HTERT RPE-1 (cell line): ENCODE measurements around the gene RNU5B-1.

ENCODE experiments used
- in situ Hi-C: fragments of 300-500 bp; cut with MboI; formaldehyde crosslinking; loops from 4 replicates; pipeline ENCODE4 v1.14.3; 2020; ENCODE audit warnings: low sequenced_read_pairs

Gene RNU5B-1

DNA sequence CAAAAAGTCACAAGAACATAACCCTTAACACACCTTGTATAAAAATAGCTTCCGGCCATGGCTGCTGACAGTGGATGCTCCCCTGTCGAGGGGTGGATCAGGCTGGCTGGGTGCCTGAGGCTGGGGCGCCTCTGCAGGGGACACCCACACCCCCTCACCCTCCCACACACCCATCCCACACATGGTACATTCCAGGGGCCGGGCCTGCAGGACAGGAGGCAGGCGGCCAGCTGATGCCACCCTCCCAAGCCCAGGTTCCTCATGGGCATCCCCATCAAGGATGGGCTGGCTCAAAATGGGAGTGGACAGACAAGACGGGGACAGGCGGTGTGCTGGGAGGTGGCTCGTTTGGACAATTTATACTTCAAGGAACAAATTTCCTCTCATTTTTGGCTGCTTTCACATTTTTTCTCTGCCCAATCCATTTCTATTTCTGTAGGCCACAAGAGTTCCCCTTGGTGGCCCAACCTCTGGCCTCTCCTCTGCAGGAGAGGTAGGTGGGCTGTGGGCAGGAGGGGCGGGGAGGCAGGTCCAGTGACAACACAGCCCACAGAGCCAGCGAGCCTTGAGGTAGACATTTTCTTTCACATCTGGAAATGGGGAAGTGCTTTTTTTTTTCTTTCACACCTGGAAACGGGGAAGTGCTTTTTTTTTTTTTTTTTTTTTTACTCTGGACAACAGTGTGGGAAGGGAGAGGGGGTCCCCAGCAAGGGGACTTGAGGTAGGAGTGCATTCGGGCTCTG lies 23.3 kb downstream of the RNU5B-1 start:
- in situ Hi-C loops, result no loop called here

DNA sequence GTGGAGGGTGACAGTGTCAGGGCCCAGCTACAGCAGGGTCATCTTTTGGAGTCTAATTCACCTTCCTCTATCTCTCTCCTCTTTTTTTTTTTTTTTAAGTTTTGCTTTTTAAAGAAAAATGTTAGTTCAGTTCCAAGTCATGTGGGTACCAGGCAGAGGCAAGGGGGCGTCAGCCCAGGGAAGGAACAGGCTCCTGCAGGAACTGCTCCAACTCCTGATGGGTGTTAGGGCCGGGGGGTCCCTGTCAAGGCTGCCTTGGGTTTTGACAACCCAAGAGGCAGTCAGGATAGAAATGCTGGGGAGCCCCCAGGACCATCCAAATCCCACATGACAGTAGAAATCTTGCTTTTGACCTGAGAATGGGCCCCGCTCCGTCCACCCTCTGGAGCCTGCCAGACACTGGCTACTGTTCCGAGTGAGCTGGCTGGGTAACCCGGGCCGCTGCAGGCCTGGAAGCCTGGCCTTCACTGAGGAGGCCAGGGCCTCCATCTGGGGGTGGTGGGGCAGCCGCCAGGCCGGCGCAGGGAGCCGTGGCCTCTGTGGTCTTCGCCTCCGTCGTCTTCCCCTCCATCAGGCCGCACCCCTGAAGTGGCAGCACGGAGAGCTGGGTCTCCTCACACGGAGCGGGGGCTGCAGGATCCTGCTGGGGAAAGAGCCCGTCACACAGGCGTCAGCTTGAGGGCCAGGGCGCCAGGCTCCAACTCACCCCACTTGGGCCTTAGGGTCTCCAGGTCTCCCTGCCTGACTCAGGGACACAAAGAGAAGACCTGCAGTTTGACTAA lies 24.2 kb downstream of the RNU5B-1 start:
- in situ Hi-C loops, result no loop called here

DNA sequence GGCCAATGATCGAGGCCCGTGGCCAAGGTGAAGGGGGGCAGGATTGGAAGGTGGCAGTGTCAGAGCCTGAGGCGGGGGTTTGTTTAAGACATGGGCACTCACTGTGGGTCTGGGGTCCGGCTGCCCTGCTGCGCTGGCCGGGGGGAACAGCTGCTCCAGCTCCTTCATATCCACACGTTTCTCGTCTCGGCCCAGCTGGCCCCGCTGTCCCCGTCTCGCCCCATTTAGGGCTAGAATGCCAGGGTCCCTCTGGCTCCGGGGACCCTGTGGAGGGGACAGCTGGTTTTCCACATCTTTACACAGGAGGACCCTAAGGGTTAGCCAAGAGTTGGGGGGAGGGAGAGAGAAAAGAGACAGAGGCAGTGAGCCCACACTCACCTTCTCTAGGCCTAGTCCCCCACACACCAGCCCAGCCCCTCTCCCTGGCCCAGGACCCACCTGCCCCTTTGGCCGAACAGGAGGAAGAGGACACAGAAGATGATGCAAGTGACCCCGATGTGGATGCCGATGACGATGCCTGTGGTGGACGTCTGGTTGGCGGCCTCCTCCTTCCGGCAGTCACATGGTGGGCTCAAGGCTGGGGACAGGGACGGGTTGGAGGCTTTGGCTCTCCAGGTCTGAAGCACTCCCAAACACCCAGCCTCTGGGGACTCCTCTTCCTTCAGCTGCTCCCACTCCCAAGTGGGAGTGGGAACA lies 25.0 kb downstream of the RNU5B-1 start:
- in situ Hi-C loops, result no loop called here

DNA sequence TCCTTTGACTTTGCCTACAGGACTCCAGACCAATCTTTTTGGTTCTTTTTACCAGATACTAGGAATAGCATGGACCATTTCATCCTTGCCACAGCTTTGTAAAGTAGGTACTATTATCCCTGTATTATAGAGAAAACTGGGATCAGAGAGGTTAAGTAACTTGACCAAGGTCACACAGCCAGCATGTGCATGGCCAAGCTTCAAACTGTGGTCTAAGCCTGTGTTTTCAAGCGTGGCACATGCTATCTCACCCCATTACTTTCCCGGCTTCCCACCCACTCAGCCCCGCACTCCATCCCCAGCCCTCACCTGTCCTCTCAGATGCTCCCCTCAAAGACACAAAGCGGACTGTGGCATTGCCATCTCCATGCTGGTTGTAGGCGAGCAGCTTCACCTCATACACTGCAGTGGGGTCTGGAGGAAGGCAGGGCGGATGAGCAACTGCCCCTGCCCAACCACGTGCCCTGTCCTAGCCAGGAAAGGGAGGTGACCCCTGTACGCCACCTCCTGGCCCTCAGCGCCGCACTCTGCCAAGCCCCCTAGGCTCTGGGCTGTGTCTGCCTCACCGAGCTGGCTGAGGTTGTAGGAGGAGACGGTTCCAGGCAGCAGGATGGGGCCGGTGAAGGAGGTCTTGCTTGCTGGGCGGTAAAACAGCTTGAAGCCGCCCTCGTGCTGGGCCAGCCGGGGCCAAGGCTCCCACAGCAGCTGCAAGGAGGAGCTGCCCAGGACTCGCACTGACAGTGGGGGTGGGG lies 25.7 kb downstream of the RNU5B-1 start:
- in situ Hi-C loops, result no loop called here

DNA sequence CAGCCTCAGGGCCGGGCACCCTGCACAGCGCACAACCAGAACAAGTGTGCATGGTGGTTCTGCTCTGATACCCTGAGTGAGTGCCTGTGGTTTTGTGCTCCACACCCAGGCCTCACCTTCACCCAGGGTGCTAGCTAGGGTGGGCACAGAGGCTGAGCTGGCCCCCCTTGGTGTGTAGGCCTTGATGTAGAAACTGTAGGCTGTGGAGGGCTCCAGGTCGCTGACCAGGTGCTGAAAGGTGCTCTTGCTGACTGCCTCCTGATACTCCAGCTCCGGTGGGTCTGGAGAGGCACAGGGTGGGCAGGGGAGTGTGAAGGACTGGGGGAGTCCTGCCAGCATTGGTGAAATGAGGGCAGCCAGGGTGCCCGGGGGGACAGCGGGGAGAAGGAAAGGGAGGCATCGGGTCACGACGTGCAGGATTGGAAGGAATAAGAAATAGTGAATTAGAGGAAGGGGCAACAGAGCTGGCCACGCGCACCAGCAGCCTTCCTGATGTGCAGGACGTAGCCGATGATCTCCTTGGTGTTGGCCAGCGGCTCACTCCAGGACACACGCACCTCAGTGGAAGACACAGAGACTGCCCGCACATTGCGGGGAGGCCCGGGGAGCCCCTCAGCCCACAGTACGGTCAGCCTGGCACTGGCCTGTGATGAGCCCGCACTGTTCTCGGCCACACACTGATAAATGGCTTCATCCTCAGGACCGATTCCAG lies 26.6 kb downstream of the RNU5B-1 start:
- in situ Hi-C loops, result no loop called here

DNA sequence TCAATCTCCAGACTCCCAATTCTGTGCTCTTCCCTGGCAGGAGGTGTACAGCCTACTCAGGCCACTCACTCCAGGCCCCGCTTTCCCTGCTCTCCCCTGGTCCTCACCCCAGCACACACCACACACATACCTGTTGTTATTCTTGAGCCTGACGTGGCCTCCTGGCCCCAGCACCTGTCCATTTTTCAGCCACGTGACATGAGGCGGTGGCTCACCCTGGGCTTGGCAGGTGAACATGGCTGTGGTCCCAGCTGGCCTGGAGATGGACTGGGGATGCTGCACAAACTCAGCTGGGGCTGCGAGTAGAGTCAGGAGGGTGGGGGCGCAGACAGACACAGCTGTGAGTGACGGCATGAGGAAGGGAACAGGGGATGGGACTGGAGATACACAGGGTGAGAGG lies 27.3 kb downstream of the RNU5B-1 start:
- in situ Hi-C loops, result no loop called here

DNA sequence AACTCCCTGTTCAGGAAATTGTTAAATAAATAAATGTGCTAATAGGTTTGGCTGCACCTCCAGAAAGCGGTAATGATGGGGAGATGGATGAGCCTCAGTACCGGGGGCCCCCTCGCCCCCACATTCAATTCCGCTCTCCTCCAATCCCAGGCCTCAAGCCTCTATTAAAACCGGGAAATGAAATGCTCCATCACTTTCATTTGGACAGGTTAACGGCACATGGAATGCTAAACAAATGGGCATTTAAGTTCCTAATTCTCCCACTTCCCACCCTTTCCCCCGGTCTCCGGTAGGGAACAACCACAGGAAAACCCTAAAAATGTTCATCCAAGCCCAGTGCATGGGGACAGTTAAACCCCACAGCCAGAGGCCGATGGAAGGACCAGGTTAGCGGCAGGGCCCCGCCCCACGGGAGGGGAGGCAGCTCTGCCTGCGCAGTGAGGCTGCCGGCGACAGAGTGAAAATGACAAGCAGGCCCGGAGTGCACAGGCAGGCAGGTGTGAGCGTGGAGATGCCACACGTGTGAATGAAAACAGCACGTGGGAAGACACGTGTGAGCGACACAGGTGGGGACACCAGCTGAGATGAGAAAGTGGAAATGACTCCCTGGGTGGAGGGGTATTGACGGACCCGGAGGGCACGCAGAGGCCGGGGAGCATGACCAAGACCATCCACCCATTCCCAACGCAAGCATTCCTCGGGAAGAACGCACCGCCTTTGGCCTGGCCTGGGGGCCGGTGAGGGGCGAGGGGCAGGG lies 28.1 kb downstream of the RNU5B-1 start:
- in situ Hi-C loops, result no loop called here

DNA sequence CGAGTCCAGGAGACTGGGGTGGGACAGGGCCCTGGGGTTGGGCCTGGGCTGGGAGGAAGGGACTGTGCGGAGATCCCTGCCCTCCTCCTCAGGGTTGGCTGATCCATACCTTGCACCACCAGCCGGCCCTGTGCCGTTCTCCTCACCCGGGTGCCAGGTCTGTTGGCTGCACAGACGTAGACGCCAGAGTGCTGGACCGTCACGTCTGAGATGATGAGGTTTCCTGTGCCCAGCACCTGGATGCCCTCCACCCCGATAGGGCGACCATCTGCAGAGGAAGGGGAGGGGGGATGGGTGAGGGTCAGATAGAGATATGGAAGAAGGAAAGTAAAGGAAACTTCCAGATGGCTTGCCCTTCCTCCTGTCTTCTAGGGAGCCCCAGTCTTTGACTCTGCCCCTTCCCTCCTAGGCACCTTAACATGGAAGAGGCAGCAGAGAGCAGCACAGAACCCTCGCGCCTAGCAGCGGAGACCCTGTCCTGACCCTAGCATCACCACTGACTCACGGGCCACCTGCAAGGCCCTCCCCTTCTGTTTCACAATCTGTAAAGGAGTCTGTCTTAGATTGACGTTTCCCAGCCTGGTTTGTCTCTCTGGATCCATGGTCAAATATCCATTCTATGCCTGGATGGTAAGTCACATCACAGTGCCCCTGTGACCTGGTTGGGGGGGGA lies 28.8 kb downstream of the RNU5B-1 start:
- in situ Hi-C loops, result no loop called here

DNA sequence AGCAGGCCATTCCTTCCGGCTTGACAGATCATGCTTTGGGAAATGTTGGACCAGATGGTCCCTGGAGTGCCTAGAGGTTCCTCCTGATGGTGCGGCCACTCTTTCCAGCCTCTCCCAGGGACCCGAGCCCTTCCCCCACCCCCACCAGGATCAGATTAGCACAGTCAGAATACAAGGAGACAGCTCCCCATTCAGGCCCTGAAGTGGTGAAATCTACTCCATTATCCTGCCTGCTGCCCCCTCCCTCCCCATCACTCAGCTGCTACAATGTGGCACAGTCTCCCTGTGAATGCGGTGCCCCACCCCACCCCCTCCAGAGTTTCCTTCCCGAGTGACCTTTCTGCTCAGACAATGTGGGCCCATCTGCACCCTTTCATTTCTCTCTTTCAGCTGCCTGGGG lies 29.4 kb downstream of the RNU5B-1 start:
- in situ Hi-C loops, result no loop called here

DNA sequence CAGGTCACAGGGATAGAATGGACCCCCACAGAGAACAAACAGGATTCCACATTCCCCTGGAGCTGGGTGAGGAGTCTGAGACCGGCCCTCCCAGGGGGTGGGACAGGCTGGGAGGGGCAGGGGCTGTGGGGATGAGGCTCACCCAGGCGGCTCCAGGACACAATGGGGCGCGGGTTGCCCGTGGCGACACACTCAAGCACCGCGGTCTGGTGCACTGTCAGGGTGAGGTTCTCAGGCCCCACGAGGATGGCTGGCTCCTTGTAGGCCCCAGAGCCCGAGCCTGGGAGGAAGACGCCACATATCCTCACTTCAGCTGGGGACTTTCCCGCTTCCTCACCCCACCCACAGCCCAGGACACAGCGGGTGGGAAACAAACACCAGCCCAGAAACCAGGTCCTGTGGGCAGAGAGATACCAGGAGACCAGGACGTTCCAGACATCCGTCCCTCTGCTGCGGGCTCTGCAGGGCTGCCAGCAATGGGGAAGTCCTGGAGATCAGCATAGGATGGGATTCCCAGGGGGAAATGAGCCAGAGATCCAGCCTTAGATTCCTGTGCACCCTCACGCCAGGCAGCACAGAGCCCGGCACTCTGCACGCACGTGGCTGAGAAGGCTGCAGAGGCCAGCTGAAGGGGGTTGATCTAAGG lies 30.2 kb downstream of the RNU5B-1 start:
- in situ Hi-C loops, result no loop called here

DNA sequence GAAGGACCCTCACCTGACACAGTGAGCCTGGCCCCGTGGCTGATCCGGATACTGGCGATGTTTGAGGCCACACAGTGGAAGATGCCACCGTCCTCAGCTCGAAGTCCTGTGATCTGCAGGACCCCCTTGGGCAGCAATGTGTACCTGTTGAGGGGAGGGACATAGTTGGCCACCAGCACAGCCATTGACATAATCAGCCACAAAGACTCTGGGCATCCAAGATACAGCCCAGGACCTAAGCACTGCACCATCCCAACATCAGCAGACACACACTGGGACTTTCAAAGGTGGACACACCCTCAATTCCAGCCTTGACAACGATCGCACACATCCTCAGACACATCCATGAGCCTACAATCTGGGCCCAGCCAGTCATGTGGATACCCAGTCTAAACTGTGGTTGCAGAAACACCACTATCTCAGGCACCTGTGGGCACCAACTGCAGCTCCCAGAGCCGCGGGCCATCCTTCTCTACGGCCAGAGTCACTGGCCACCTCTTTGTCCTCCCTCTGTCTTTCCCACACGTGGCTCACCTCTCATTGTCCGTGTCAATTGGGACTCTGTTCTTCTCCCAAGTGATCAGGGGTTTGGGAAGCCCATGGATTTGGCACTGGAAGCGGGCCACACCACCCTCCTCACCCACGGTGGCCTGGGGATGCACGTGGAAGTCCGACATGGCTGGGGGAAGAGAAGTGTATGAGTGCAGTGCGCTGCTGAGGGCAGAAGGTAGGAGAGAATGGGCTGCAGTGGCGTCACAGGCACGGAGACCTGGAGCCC lies 31.0 kb downstream of the RNU5B-1 start:
- in situ Hi-C loops, result no loop called here

DNA sequence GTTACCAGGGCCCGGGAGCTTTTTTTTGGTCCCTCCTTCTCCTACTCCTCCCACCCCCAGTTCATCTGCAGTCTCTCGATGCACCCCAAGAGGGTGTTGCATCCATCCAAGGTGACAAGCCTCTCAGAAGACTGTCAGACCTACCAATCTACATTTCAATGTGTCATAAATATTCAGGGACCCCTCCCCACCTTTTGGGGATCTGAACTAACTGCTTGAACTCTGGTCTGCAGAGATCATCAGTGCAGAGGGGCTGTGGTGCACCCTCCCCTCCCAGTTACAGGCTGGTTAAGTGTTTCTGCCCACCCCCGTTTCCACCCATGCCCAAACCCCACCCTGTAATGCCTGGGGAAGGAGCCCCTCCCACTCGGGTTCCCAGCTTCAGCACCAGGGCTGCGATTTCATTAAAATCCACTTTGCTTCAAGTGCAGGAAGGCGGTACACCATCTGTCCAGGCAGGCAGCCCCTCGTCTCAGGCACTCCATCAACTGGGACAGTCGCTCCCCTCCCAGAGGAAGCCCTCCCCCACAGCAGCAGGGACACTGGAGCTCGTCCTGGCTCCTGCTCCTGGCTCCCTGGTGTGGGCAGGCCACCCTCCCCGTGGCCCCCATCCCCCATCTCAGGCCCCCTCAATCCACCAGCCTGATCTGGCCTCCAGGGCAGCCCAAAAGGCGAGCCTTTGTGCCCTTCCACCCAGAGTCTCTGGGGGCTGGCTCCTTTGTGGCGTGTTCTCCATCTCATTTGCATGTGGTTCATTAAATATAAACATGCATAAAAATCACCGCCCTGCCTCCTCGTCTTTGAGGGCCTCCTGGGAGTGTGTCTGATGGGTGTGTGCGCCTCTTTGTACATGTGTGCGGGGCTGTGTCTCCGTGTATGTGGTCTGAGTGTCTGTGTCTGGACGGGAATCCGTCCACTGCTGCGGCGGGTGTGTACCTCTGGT lies 32.3 kb downstream of the RNU5B-1 start:
- in situ Hi-C loops, result no loop called here

DNA sequence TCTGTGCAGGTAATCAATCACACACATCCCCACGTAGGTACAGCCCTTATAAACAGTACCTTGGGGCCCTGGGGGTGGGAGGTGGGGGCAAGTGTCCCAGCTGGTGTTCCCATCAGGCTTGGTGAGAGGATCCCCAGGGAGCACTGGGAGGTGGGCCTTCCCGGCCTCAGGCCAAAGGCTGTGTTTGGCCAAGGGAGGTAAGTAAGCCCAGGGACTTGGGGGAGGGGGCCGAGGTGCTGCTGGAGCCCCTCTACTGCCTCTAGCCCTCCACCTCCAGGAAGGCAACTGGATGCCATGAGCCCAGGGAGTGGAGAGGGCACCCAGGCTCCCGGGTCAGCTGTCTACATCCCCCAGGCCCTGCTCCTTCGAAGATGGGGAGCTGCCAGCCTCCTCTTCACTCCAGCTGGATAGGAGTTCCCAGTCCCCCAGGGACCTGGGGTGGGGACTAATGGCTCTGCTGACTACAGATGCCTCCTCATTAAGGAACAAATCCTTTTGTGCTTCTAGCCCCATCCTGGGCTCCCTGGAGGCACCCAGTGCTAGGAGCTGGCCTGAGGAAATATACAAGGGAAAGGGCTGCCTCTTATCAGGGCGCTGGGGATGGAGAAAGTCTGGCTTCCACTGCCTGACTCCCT lies 33.1 kb downstream of the RNU5B-1 start:
- in situ Hi-C loops, result no loop called here

DNA sequence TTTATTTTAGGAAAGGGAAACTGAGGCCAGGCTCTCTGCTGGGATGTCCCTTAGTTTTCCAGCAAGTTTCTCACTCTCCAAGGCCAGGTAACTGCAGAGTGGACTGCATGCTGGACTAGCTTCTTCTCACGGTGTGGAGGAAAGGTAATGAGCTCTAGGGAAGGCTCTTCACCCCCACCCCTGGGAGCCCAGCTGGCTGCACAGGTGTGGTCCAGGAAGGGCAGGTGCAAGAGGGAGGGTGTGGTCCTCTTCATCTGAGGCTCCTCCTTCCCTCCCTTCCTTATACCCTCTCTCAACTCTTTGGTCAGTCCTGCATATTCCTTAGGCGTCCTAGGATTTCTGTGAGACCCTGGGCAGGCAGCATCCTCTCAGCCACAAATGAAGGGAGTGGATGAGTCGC lies 33.9 kb downstream of the RNU5B-1 start:
- in situ Hi-C loops, result no loop called here

DNA sequence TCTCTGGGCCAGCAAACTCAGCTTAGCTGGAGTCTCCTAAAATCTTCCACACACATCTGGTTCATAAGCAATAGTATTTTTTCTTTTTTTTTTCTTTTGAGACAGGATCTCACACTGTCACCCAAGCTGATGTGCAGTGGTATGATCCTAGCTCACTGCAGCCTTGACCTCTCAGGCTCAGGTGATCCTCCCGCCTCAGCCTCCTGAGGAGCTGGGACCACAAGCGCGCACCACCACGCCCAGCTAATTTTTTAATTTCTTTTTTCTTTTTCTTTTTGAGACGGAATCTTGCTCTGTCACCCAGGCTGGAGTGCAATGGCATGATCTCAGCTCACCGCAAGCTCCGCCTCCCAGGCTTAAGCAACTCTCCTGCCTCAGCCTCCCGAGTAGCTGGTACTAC lies 34.3 kb downstream of the RNU5B-1 start:
- in situ Hi-C loops, result no loop called here

DNA sequence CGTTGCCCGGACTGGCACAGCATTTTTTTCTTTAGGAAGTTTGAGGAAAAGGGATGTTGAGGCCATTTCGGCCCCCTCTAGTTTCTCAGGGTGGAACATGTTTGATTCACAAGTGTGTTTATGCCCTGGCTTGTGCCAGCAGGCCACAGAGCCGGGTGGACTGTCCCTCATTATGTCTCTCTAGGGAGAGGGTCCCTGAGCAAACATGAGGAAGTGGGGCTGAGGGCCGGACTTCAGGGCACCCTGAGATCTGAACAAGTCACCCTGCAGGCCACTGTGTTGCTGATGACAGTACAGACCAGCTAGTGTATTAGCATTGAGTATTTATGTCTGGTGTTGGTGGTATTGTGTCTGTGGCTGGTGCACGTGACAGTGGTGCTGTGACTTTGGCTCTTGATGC lies 34.9 kb downstream of the RNU5B-1 start:
- in situ Hi-C loops, result no loop called here
